NCI-H2029 (cell line): Measurements from ENCODE around the gene YWHAQ.
"Not testable (repeated sequence)": the region's sequence is repeated elsewhere in the genome, so short reads cannot be mapped to it uniquely, and the experiment has no call there.

Source experiments
- DNase-seq: peaks from one replicate; lab custom pipeline; 2025; lab: John Stamatoyannopoulos, UW

Gene YWHAQ

GRCh38 chr2:9594366-9595054 is 36.3 kb downstream of the YWHAQ start:
- DNase-seq: no peak

- DNase-seq: no peak
These were observed 36.9 kb downstream of the YWHAQ start for GRCh38 chr2:9593925-9594324.

GRCh38 chr2:9592699-9593098 is 38.1 kb downstream of the YWHAQ start:
- DNase-seq: no peak

- no peak for DNase-seq
These were observed 40.2 kb downstream of the YWHAQ start for GRCh38 chr2:9590641-9591040.

GRCh38 chr2:9586465-9586864 is 44.3 kb downstream of the YWHAQ start:
- no peak for DNase-seq

GRCh38 chr2:9585486-9585885 is 45.3 kb downstream of the YWHAQ start:
- DNase-seq: no peak

- not testable (repeated sequence) for DNase-seq
These were observed 45.9 kb downstream of the YWHAQ start for GRCh38 chr2:9584902-9585301.

- DNase-seq: no peak
These were observed 48.2 kb downstream of the YWHAQ start for GRCh38 chr2:9582624-9583023.

- DNase-seq: no peak
These were observed 52.1 kb downstream of the YWHAQ start for GRCh38 chr2:9578467-9579235.

- no peak for DNase-seq
These were observed 56.5 kb downstream of the YWHAQ start for GRCh38 chr2:9574331-9574730.

GRCh38 chr2:9573840-9574239 is 57.0 kb downstream of the YWHAQ start:
- no peak for DNase-seq

GRCh38 chr2:9573013-9573720 is 57.6 kb downstream of the YWHAQ start:
- DNase-seq: no peak

- no peak for DNase-seq
These were observed 60.4 kb downstream of the YWHAQ start for GRCh38 chr2:9570182-9571060.

- DNase-seq: no peak
These were observed 65.2 kb downstream of the YWHAQ start for GRCh38 chr2:9565436-9566153.

GRCh38 chr2:9560628-9561027 is 70.2 kb downstream of the YWHAQ start:
- DNase-seq: no peak

GRCh38 chr2:9558948-9559381 is 71.8 kb downstream of the YWHAQ start:
- no peak for DNase-seq

- DNase-seq: peak; percentile 55
These were observed 74.6 kb downstream of the YWHAQ start for GRCh38 chr2:9556121-9556743.

GRCh38 chr2:9555297-9556120 is 75.3 kb downstream of the YWHAQ start, which contains the start of gene ADAM17:
TSS of gene ADAM17 (minus strand) at chr2:9555830. CDS start at chr2:9555605, 225 bp downstream.
- DNase-seq: peak; percentile 89

- no peak for DNase-seq
These were observed 75.9 kb downstream of the YWHAQ start for GRCh38 chr2:9554921-9555296.
